Prostate gland (tissue), 2 donors: ENCODE results near the gene SIX6.

Source experiments
- POLR2A ChIP-seq: fragments of 450-650 bp; IDR thresholded peaks from one replicate; pipeline ENCODE4 v1.6.1; 2016; ENCODE audit warnings: antibody characterized with exemption, mild to moderate bottlenecking
- POLR2AphosphoS5 ChIP-seq: sonication (generic); formaldehyde crosslinking; IDR thresholded peaks from one replicate; pipeline ENCODE4 v1.6.1; 2017; ENCODE audit warnings: antibody characterized with exemption
- TF ChIP-seq, protein P1 (sequence below), 4 experiments: fragments of 200-600 bp in 2 of 4; fragments of 450-650 bp in 2 of 4; sonication (generic) in 2 of 4; IDR thresholded peaks; 1 replicate in 3 of 4; 2 replicates in 1 of 4; pipeline ENCODE4 v1.5.1; 2016 to 2019; ENCODE audit warnings: antibody characterized with exemption in 4 of 4, mild to moderate bottlenecking in 2 of 4, moderate library complexity in 2 of 4

DNA sequence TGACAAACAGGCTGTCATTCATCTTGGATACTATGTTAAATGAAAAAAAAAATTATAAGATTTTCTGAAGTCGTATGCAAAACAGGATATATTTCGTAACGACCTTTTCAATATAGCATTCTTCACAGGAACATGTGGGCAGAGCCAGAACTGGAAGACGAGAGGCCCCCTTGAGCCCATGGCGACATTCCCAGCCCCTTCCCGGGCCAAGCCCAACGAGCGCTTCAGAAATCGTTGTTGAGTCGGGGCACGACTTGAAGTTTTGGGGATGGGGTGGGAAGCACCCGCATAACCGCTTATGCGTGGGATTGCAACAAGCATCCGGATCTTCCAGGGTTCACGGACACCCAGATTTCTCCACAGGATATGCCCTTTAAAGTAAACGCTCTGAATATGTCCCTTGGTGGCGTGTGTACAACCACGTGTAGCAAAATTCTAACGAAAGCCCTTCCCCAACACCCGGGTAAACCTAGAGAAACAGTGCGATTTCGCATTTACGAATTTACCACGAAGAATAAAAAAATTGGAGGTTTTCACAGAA, 23.8 kb upstream of the SIX6 start:
- TF ChIP-seq, protein P1, sequence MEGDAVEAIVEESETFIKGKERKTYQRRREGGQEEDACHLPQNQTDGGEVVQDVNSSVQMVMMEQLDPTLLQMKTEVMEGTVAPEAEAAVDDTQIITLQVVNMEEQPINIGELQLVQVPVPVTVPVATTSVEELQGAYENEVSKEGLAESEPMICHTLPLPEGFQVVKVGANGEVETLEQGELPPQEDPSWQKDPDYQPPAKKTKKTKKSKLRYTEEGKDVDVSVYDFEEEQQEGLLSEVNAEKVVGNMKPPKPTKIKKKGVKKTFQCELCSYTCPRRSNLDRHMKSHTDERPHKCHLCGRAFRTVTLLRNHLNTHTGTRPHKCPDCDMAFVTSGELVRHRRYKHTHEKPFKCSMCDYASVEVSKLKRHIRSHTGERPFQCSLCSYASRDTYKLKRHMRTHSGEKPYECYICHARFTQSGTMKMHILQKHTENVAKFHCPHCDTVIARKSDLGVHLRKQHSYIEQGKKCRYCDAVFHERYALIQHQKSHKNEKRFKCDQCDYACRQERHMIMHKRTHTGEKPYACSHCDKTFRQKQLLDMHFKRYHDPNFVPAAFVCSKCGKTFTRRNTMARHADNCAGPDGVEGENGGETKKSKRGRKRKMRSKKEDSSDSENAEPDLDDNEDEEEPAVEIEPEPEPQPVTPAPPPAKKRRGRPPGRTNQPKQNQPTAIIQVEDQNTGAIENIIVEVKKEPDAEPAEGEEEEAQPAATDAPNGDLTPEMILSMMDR (IDR thresholded peaks at IDR 0.05), result no peak
- TF ChIP-seq POLR2A, result no peak
- TF ChIP-seq POLR2AphosphoS5, result no peak
